Mucosa of descending colon (tissue), 3 donors: ENCODE data around the gene PRKCB. TPM values are rescaled to one million over a fixed set of nuclear protein-coding genes. Genes with fewer than 3 reads are reported as not detected.

Experiments used
- ATAC-seq: fragments of 200-7000 bp; cut with Tn5 transposase; one replicate; pipeline ENCODE4 v1.9.1; 2020; ENCODE audit warnings: mild to moderate bottlenecking, moderate library complexity
- DNase-seq, 3 donors: peaks; one replicate each; pipeline ENCODE4 v3.0.0-alpha.2; 2020
- H3K36me3 ChIP-seq: fragments of 200-600 bp; one replicate; pipeline ENCODE4 v1.8.0; 2021; ENCODE audit warnings: low read depth, mild to moderate bottlenecking
- H3K4me1 ChIP-seq: fragments of 200-600 bp; one replicate; pipeline ENCODE4 v1.8.0; 2021; ENCODE audit warnings: low read depth, mild to moderate bottlenecking
- H3K4me3 ChIP-seq: fragments of 200-600 bp; one replicate; pipeline ENCODE4 v1.8.0; 2021; ENCODE audit warnings: mild to moderate bottlenecking
- H3K9me3 ChIP-seq: fragments of 200-600 bp; one replicate; pipeline ENCODE4 v1.8.0; 2021; ENCODE audit warnings: mild to moderate bottlenecking
- CTCF ChIP-seq: fragments of 200-600 bp; IDR thresholded peaks from one replicate; pipeline ENCODE4 v1.8.0; 2022; ENCODE audit warnings: antibody characterized with exemption, mild to moderate bottlenecking
- intact Hi-C, 2 donors: fragments of 100-400 bp; cut with DNase I in 1 of 2; cut with micrococcal nuclease in 1 of 2; formaldehyde crosslinking; loops; one replicate each; pipeline versions ENCODE4 v1.11.0 to v1.11.1; 2022; cut with DNase I, micrococcal nuclease
- total RNA-seq, 3 donors: library from RNA; stranded (reverse); fragmentation: NEBNext Ultra II Directional in 2 of 3; extraction: Animal tissue kit (Norgen Biotek cat#: 25700) in 2 of 3; gene quantifications; one replicate each; pipeline versions ENCODE4 v1.2.1 to v1.2.4, GENCODE V29; 2021 to 2023
- donor health status: DM: no; HTN: no; CAD: no; lungs with moderate emphysema.
- donor health status: DM: no; HTN: no; CAD: no.
- donor health status: DM: no; HTN: yes; CAD: no.

The PRKCB gene
- total RNA-seq, 3 donors from 2014 or later: 7.4 to 29.0 (median 8.2) TPM

DNA sequence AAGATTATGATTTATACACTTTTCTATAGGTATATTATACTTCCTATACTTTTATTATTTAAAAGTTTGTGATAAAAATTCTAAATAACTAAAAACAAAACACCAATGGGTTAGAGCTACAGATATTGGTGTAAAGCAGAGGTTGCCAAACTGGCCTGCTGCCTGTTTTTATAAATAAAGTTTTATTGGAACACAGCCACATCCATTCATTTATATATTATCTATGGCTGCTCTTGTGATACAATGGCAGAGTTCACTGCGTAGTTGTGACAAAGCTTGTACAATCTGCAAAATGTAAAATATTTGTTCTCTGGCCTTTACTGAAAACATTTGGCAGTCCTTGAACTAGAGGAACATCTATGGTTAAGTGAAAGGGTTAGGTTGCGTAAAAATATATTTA is 208.7 kb downstream of the PRKCB start:
- Histone ChIP-seq H3K36me3 (no peaks in the 10 kb centered on the region), H3K4me3 (no peak overlapping the region), H3K4me1 (no peaks in the 10 kb centered on the region), H3K9me3 (no peaks in the 10 kb centered on the region)
- DNase-seq (no peak), ATAC-seq (no peak)
- TF ChIP-seq CTCF: no peak
- intact Hi-C loops: no loop called here

GRCh38 chr16:24045641-24046040 is 209.9 kb downstream of the PRKCB start:
- intact Hi-C loops: no loop called here
- DNase-seq: no peak
- no peaks in the 10 kb centered on the region for H3K36me3 ChIP-seq

DNA sequence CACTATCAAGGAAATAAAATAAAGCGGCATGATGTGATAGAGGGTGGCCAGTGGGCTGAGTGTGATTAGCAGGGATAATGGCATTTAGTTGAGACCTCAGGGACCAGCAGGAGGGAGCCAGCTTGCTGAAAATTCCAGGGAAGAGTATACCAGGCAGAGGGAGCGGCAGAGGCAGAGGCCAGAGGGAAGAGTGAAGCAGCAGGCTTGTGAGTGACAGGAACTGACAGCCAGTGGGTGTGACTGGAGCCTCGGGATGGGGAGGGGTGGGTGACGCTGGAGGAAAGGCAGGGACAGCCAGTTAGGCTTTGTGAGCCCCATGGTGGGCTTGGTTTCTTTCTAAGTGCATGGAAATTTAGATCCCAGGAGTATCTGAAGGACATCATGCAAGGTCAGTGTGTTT is 210.7 kb downstream of the PRKCB start:
- intact Hi-C loops: no loop called here
- TF ChIP-seq CTCF: no peak
- Histone ChIP-seq H3K4me3 (no peak overlapping the region), H3K4me1 (no peaks in the 10 kb centered on the region), H3K36me3 (no peaks in the 10 kb centered on the region), H3K9me3 (no peaks in the 10 kb centered on the region)
- ATAC-seq (no peak), DNase-seq (no peak)

More at GRCh38 chr16:24045641-24046040, 209.9 kb downstream of the PRKCB start:
- ATAC-seq: no peak
- Histone ChIP-seq H3K4me1 (no peaks in the 10 kb centered on the region), H3K9me3 (no peaks in the 10 kb centered on the region), H3K4me3 (no peak overlapping the region)
- TF ChIP-seq CTCF: no peak

DNA sequence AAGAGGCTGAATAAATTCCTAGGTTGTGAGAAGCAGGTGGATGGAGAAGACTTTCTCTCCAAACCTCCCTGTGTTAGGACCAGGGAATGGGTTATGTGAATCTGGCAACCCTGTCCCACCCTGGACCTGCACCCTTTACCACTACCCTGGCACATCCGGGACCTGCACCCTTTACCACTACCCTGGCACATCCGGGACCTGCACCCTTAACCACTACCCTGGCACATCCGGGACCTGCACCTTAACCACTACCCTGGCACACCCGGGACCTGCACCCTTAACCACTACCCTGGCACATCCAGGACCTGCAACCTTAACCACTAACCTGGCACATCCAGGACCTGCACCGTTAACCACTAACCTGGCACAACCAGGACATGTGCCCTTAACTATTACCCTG is 213.3 kb downstream of the PRKCB start:
- Histone ChIP-seq H3K4me3 (no peak overlapping the region), H3K36me3 (no peaks in the 10 kb centered on the region), H3K4me1 (no peaks in the 10 kb centered on the region), H3K9me3 (no peaks in the 10 kb centered on the region)
- intact Hi-C loops: no loop called here
- DNase-seq: no peak
- ATAC-seq: no peak
- no peak for TF ChIP-seq CTCF

DNA sequence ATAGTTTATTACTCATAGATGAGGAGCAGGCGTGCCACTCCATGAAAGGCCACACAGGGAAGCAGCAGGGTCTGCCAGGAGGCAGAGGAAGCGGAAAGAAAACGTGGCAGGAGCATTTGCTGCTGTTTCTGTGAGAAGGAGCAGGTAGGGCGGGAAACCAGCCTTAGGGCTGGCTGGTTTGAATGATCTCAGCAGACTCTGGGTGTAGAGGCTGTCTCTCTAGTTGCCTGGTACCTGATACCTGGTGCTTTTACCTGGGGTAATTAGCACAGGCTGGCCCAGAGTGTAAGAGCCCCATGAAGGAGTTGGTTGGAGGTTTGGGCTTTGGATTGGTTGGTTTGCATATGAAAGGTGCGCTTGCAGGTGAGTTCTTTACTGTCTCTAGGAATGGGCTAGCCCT is 215.3 kb downstream of the PRKCB start:
- ATAC-seq: no peak

More for the DNA sequence above, 215.3 kb downstream of the PRKCB start:
- Histone ChIP-seq H3K9me3 (no peaks in the 10 kb centered on the region), H3K36me3 (no peaks in the 10 kb centered on the region), H3K4me3 (no peak overlapping the region), H3K4me1 (no peaks in the 10 kb centered on the region)
- DNase-seq: no peak
- intact Hi-C loops: no loop called here
- no peak for TF ChIP-seq CTCF
